ENCODE results near the gene SLC12A8.

The SLC12A8 gene

GRCh38 chr3:125116311-125117080, 96.1 kb downstream of the SLC12A8 start:
- H3K4me3 ChIP-seq (ENCODE audit: low read length), result no peak overlapping the region
- TF ChIP-seq, protein P1, sequence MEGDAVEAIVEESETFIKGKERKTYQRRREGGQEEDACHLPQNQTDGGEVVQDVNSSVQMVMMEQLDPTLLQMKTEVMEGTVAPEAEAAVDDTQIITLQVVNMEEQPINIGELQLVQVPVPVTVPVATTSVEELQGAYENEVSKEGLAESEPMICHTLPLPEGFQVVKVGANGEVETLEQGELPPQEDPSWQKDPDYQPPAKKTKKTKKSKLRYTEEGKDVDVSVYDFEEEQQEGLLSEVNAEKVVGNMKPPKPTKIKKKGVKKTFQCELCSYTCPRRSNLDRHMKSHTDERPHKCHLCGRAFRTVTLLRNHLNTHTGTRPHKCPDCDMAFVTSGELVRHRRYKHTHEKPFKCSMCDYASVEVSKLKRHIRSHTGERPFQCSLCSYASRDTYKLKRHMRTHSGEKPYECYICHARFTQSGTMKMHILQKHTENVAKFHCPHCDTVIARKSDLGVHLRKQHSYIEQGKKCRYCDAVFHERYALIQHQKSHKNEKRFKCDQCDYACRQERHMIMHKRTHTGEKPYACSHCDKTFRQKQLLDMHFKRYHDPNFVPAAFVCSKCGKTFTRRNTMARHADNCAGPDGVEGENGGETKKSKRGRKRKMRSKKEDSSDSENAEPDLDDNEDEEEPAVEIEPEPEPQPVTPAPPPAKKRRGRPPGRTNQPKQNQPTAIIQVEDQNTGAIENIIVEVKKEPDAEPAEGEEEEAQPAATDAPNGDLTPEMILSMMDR (conservative IDR thresholded peaks at IDR 0.05; ENCODE audit: low read depth, low read length), result no peak
- no peak for DNase-seq (ENCODE audit: low read depth)

- H3K4me3 ChIP-seq (ENCODE audit: low read length), result no peak overlapping the region
- no peak for DNase-seq (ENCODE audit: low read depth)
- TF ChIP-seq, protein P1 (conservative IDR thresholded peaks at IDR 0.05; ENCODE audit: low read depth, low read length), result no peak
Observed at GRCh38 chr3:125115640-125116039, 96.9 kb downstream of the SLC12A8 start.

- no peak overlapping the region for H3K4me3 ChIP-seq (ENCODE audit: low read length)
- TF ChIP-seq, protein P1 (conservative IDR thresholded peaks at IDR 0.05; ENCODE audit: low read depth, low read length), result no peak
- DNase-seq (ENCODE audit: low read depth), result no peak
Observed at GRCh38 chr3:125112981-125113380, 99.6 kb downstream of the SLC12A8 start.

DNA sequence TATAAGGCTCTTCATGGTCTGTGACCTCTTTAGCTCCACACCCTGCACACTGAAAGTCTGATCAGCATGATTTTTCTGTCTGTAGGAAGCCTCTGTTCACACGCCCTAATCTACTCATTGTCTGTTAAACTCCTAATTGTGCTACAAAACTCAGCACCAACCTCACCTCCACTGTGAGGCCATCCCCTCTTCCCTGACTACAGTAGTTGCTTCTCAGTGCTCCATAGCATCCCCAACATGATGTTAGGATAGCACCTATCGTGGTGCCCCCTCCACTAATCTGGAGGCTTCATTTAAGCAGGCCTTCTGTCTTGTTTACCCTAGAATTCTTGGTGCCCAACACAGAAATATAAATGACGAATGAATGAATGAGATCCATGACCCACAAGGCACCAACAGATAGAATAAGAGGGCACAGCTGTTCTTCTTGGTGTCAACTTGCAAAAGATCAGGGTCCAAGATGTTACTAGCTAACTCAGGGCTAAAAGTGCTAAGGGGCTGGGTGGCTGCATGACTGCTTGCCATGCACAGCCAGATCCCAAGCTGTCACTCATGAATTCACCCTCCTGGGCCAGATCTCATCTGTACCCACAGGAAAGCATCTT, 101.6 kb downstream of the SLC12A8 start:
- no peak for DNase-seq (ENCODE audit: low read depth)
- TF ChIP-seq, protein P1 (conservative IDR thresholded peaks at IDR 0.05; ENCODE audit: low read depth, low read length), result no peak
- H3K4me3 ChIP-seq (ENCODE audit: low read length), result no peak overlapping the region

DNA sequence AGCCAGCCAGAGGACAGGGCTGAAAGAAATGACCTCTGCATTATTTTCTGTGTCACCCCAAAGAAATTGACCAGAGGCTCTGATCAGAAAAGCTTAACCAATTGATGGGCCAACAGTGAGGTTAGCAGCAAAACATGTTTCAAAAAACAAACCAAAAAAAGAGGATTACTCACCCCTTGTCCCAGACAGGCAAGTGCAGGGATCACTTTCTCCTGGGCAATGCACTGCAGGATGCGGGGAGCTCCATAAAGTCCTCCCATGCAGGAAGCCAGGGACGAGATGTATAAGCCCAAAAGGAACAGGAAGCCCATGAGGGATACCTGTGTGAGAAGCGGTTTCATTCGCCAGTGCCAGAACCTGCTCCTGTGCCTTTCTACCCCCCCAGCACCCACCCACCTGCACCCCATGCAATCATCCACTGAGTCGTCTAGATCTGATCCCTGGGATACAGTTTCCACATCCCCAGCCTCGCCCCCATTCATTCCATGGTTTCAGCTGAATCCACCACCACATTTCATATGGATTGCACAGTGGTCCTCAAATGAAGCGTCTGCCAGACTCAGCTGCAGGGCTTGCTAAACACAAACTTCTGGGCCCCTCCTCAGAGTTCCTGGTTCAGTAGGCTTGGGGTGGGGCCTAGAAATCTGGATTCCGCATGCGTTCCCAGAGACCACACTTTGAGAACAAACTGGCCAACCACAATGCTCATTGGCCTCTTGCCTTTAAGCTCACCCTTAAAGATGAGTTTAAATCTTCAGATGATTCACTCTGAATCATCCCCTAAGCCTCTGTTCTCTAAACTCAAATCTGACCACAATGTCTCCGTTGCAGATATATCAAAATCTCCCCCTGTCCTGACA, 102.3 kb downstream of the SLC12A8 start:
- no peak overlapping the region for H3K4me3 ChIP-seq (ENCODE audit: low read length)
- TF ChIP-seq, protein P1 (conservative IDR thresholded peaks at IDR 0.05; ENCODE audit: low read depth, low read length), result no peak
- no peak for DNase-seq (ENCODE audit: low read depth)

DNA sequence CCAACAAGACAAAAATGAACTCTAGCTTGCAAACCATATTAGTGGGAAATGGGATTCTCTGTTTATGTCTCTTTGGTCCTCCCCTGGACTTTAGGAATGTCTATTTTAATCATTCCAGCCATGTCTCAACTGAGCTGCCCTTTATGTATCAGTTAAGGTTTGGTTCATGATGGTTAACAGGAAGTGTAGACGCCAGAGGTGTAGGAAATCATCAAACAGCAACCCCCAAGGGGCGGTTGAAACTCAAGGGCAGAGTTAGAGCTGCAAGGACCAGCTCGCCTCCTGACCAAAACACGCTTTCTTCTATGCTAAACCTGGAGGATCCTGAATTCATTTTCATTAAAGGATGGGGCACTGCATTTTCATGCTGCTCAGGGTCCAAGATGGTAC, 103.0 kb downstream of the SLC12A8 start:
- H3K4me3 ChIP-seq (ENCODE audit: low read length), result no peak overlapping the region
- DNase-seq (ENCODE audit: low read depth), result no peak
- TF ChIP-seq, protein P1 (conservative IDR thresholded peaks at IDR 0.05; ENCODE audit: low read depth, low read length), result no peak
